ENCODE results near the gene ADGRL4. TPM values are rescaled to one million over a fixed set of nuclear protein-coding genes. Genes with fewer than 3 reads are reported as not detected.
"Not testable (repeated sequence)": the region's sequence is repeated elsewhere in the genome, so short reads cannot be mapped to it uniquely, and the experiment has no call there.

ADGRL4 gene
- total RNA-seq, 1 experiment from 2014 or later = 0.10 TPM

GRCh38 chr1:78972723-78973122 lies 33.8 kb downstream of the ADGRL4 start:
- ChIA-PET CTCF (no interaction called here), POLR2A (no interaction called here)
- no TSS peak for BruUV-seq (replicated peaks)

GRCh38 chr1:78967091-78967490 lies 39.4 kb downstream of the ADGRL4 start:
- H3K4me3 ChIP-seq (replicated peaks in 1 of 2; ENCODE audit: low read depth in 1 of 2, low read length in 2 of 2); H3K27me3 ChIP-seq (ENCODE audit: insufficient read depth, low read length); H3K9me3 ChIP-seq (ENCODE audit: control insufficient read depth in 1 of 2, insufficient read depth in 1 of 2, low read depth in 1 of 2, low read length in 2 of 2); CTCF ChIA-PET; RAD21 ChIA-PET (ENCODE audit: low non-redundant PET in 1 of 2, low total read pairs in 2 of 2, uncharacterized antibody in 2 of 2, unreplicated experiment in 2 of 2); ATAC-seq; H3K27ac ChIP-seq (ENCODE audit: low read depth, low read length); DNase-seq (ENCODE audit: low read depth, low spot score); BruUV-seq (replicated peaks); H3K36me3 ChIP-seq (ENCODE audit: control insufficient read depth in 1 of 2, insufficient read depth in 2 of 2, low read length in 2 of 2); H3K4me1 ChIP-seq (ENCODE audit: control insufficient read depth in 1 of 2, insufficient read depth in 2 of 2, low read length in 2 of 2); intact Hi-C loops (cut with micrococcal nuclease); H3K4me2 ChIP-seq (ENCODE audit: low read length); H3K9me2 ChIP-seq (ENCODE audit: insufficient read depth); H3K79me2 ChIP-seq (ENCODE audit: insufficient read depth, low read length); H3K9ac ChIP-seq (ENCODE audit: low read length); H2AFZ ChIP-seq (ENCODE audit: low read depth, low read length, poor library complexity, severe bottlenecking); H4K20me1 ChIP-seq (ENCODE audit: insufficient read depth); POLR2A ChIA-PET: not testable (repeated sequence)

More at GRCh38 chr1:78972723-78973122, 33.8 kb downstream of the ADGRL4 start:
- no peak for TF ChIP-seq SRF (IDR thresholded peaks at IDR 0.05; ENCODE audit: low read depth)
- TF ChIP-seq SP1 (IDR thresholded peaks at IDR 0.05; ENCODE audit: low read depth) = no peak
- TF ChIP-seq ATF3 (IDR thresholded peaks at IDR 0.05) = no peak
- TF ChIP-seq POLR2A (IDR thresholded peaks at IDR 0.05; ENCODE audit: borderline replicate concordance, extremely low read depth, insufficient read depth, insufficient read length) = no peak
- no peak for TF ChIP-seq ELF1 (IDR thresholded peaks at IDR 0.05; ENCODE audit: borderline replicate concordance, low read depth)
- no peak for TF ChIP-seq EZH2phosphoT487 (IDR thresholded peaks at IDR 0.05; ENCODE audit: borderline replicate concordance)
- H3K79me2 ChIP-seq (ENCODE audit: insufficient read depth, low read length) = no peaks in the 10 kb centered on the region
- no peaks in the 10 kb centered on the region for H3K9me3 ChIP-seq (ENCODE audit: control insufficient read depth in 1 of 2, insufficient read depth in 1 of 2, low read depth in 1 of 2, low read length in 2 of 2)
- no peaks in the 10 kb centered on the region for H3K9me2 ChIP-seq (ENCODE audit: insufficient read depth)
- intact Hi-C loops (cut with micrococcal nuclease) = no loop called here
- H3K4me3 ChIP-seq (replicated peaks in 1 of 2; ENCODE audit: low read depth in 1 of 2, low read length in 2 of 2) = no peak overlapping the region
- no peak overlapping the region for H3K4me2 ChIP-seq (ENCODE audit: low read length)
- no peaks in the 10 kb centered on the region for H3K36me3 ChIP-seq (ENCODE audit: control insufficient read depth in 1 of 2, insufficient read depth in 2 of 2, low read length in 2 of 2)
- H2AFZ ChIP-seq (ENCODE audit: low read depth, low read length, poor library complexity, severe bottlenecking) = no peak overlapping the region
- H3K27me3 ChIP-seq (ENCODE audit: insufficient read depth, low read length) = no peaks in the 10 kb centered on the region
- no peaks in the 10 kb centered on the region for H3K4me1 ChIP-seq (ENCODE audit: control insufficient read depth in 1 of 2, insufficient read depth in 2 of 2, low read length in 2 of 2)
- no peaks in the 10 kb centered on the region for H4K20me1 ChIP-seq (ENCODE audit: insufficient read depth)
- DNase-seq (ENCODE audit: low read depth, low spot score) (no peak), ATAC-seq (no peak)
- RAD21 ChIA-PET (ENCODE audit: low non-redundant PET in 1 of 2, low total read pairs in 2 of 2, uncharacterized antibody in 2 of 2, unreplicated experiment in 2 of 2) = no interaction called here
- H3K27ac ChIP-seq (ENCODE audit: low read depth, low read length) = no peak overlapping the region
- no peak overlapping the region for H3K9ac ChIP-seq (ENCODE audit: low read length)

Measured in HCT116 (cell line).